ENCODE measurements around the gene MED28.

Gene MED28

DNA sequence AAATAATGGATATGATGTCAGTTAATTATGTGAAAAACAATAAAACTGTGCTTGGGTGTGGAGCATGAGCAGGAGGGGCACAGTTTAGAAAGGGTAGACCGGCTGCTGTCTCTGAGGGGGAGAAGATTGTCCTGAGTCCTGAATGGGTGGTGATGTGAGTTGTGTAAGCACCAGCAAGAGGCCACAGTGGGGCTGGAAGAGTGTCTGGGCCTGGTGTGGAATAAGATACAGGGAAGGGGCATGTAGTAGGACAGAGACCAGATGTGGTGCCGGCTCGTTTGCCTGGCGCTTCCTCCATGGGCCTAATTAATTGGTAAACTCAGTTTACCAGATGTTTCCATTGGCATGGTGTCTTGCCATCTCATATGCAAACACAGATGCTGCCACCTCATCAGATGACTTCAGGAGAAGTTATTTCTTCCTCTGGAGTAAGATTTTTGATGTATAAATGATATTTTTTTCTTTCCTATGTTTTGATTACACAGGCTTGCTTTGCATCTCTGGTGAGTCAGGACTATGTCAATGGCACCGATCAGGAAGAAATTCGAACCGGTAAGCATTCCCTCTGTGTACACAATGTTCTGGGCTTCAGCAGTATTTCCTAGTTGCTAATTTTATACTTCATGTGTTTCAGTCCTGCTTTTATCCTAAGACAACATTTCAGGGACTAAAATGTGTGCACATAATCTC, 5.1 kb downstream of the MED28 start:
- Histone ChIP-seq H3K4ac (ENCODE audit: low read depth, low read length) (no peak overlapping the region), H3K4me2 (ENCODE audit: low read length) (no peak overlapping the region), H3K27ac (ENCODE audit: low read depth, low read length) (no peak overlapping the region), H3K18ac (ENCODE audit: low read length) (no peak overlapping the region), H3K23ac (ENCODE audit: low read length) (no peak overlapping the region), H2AK5ac (ENCODE audit: low read length) (no peak overlapping the region), H3K79me2 (ENCODE audit: control insufficient read depth, insufficient read depth, low read length) (peaks cover 43% of the 10 kb centered on the region), H4K8ac (ENCODE audit: low read depth, low read length) (no peak overlapping the region), H2BK120ac (ENCODE audit: low read depth, low read length) (no peak overlapping the region), H3K27me3 (ENCODE audit: insufficient read depth, low read length, poor library complexity) (no peaks in the 10 kb centered on the region), H2BK5ac (ENCODE audit: low read length) (no peak overlapping the region), H2BK15ac (replicated peaks; ENCODE audit: low read depth) (no peak overlapping the region), H4K5ac (ENCODE audit: low read length) (no peak overlapping the region), H3K9ac (ENCODE audit: low read length) (no peak overlapping the region), H3K4me1 (ENCODE audit: control insufficient read depth, low read depth, low read length) (no peaks in the 10 kb centered on the region), H3K56ac (ENCODE audit: low read length) (no peak overlapping the region), H3K79me1 (ENCODE audit: low read length) (peaks cover 20% of the 10 kb centered on the region), H3K4me3 (ENCODE audit: low read length) (no peak overlapping the region), H3K36me3 (ENCODE audit: control insufficient read depth, insufficient read depth, low read length) (peaks cover 14% of the 10 kb centered on the region)
- DNase-seq: no peak
- WGBS (ENCODE audit: extremely low coverage, insufficient coverage, low lambda C conversion rate): no CpG with 5 or more reads among the region's 7 CpGs

DNA sequence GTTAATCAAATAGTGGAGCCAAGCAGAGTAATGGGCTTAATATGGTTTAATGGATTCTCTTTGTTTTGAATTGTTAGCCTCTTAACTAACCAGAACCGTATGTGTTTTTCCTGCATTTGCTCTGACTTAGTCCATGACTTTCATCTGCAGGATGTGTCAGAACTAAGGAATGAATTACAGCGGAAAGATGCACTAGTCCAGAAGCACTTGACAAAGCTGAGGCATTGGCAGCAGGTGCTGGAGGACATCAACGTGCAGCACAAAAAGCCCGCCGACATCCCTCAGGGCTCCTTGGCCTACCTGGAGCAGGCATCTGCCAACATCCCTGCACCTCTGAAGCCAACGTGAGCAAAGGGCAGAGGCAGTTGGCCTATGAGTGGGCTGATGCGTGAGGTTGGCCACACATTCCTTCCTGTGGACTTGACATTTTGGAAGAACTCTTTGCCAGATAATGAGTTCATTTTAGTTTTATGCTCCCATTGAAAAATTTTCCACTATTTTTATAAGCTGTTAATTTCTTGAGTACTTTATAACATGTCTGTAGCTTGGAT, 9.1 kb downstream of the MED28 start:
- Histone ChIP-seq H3K27me3 (ENCODE audit: insufficient read depth, low read length, poor library complexity) (no peaks in the 10 kb centered on the region), H3K27ac (ENCODE audit: low read depth, low read length) (no peak overlapping the region), H3K4me1 (ENCODE audit: control insufficient read depth, low read depth, low read length) (no peaks in the 10 kb centered on the region), H3K79me1 (ENCODE audit: low read length) (peaks cover 12% of the 10 kb centered on the region), H3K56ac (ENCODE audit: low read length) (no peak overlapping the region), H2BK5ac (ENCODE audit: low read length) (no peak overlapping the region), H4K8ac (ENCODE audit: low read depth, low read length) (no peak overlapping the region), H3K23ac (ENCODE audit: low read length) (no peak overlapping the region), H3K9ac (ENCODE audit: low read length) (no peak overlapping the region), H2BK120ac (ENCODE audit: low read depth, low read length) (no peak overlapping the region), H3K79me2 (ENCODE audit: control insufficient read depth, insufficient read depth, low read length) (peaks cover 10% of the 10 kb centered on the region), H2BK15ac (replicated peaks; ENCODE audit: low read depth) (no peak overlapping the region), H3K18ac (ENCODE audit: low read length) (no peak overlapping the region), H3K36me3 (ENCODE audit: control insufficient read depth, insufficient read depth, low read length) (peaks cover 23% of the 10 kb centered on the region), H3K4me3 (ENCODE audit: low read length) (no peak overlapping the region), H4K5ac (ENCODE audit: low read length) (no peak overlapping the region), H2AK5ac (ENCODE audit: low read length) (no peak overlapping the region), H3K4me2 (ENCODE audit: low read length) (no peak overlapping the region), H3K4ac (ENCODE audit: low read depth, low read length) (no peak overlapping the region)
- no peak for DNase-seq
- no CpG with 5 or more reads among the region's 7 CpGs for WGBS (ENCODE audit: extremely low coverage, insufficient coverage, low lambda C conversion rate)

DNA sequence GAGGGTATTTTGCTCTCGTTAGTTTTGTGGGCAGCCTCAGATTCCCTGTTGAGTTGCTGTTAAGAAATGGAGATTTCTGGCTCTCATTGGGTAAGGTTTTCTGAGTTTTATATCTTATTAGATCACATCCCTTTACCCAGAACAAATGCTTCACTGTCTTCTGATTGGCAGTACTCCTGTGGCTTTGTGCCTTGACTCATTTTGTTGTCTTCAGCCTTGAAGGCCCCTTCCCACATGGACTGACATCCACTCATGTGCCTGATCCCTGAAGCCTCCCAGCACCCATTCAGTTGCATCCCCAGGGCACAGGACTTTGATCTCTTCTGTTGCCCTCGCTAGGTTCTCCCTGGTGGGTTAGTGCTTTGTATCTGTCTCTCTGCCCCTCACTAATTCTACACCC, 10.4 kb downstream of the MED28 start:
- no peak overlapping the region for H4K8ac ChIP-seq (ENCODE audit: low read depth, low read length)
- no peak overlapping the region for H2BK5ac ChIP-seq (ENCODE audit: low read length)
- no peak overlapping the region for H3K4me3 ChIP-seq (ENCODE audit: low read length)
- peaks cover 4% of the 10 kb centered on the region for H3K79me1 ChIP-seq (ENCODE audit: low read length)
- no peak overlapping the region for H3K9ac ChIP-seq (ENCODE audit: low read length)
- no peaks in the 10 kb centered on the region for H3K4me1 ChIP-seq (ENCODE audit: control insufficient read depth, low read depth, low read length)
- H3K4me2 ChIP-seq (ENCODE audit: low read length): no peak overlapping the region
- no peak overlapping the region for H3K23ac ChIP-seq (ENCODE audit: low read length)
- no peak overlapping the region for H3K56ac ChIP-seq (ENCODE audit: low read length)
- no peak overlapping the region for H3K27ac ChIP-seq (ENCODE audit: low read depth, low read length)
- H2BK15ac ChIP-seq (replicated peaks; ENCODE audit: low read depth): no peak overlapping the region
- H2BK120ac ChIP-seq (ENCODE audit: low read depth, low read length): no peak overlapping the region
- no peak overlapping the region for H4K5ac ChIP-seq (ENCODE audit: low read length)
- no peak overlapping the region for H3K4ac ChIP-seq (ENCODE audit: low read depth, low read length)
- DNase-seq: no peak
- no peaks in the 10 kb centered on the region for H3K27me3 ChIP-seq (ENCODE audit: insufficient read depth, low read length, poor library complexity)
- H3K36me3 ChIP-seq (ENCODE audit: control insufficient read depth, insufficient read depth, low read length): peaks cover 23% of the 10 kb centered on the region
- WGBS (ENCODE audit: extremely low coverage, insufficient coverage, low lambda C conversion rate): no CpG with 5 or more reads among the region's 2 CpGs
- no peaks in the 10 kb centered on the region for H3K79me2 ChIP-seq (ENCODE audit: control insufficient read depth, insufficient read depth, low read length)
- H2AK5ac ChIP-seq (ENCODE audit: low read length): no peak overlapping the region
- H3K18ac ChIP-seq (ENCODE audit: low read length): no peak overlapping the region

DNA sequence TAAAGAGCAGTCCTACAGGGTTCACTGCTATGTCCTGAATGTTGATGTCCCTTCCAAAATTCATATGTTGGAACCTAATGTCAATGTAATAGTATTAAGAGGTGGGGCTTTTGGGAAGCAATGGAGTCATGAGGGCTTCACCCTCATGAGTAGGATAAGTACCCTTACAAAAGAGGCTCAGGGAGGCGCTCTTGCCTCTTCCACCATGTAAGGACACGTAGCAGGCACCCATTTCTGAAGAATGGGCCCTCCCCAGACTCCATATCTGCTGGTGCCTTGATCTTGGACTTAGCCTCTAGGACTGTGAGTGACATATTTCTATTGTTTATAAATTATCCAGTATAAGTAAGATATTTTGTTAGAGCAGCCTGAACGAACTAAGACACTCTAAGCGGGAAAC, 15.8 kb downstream of the MED28 start:
- peak; percentile 7 for DNase-seq
- Histone ChIP-seq H3K56ac (ENCODE audit: low read length) (no peak overlapping the region), H2BK15ac (replicated peaks; ENCODE audit: low read depth) (no peak overlapping the region), H3K79me1 (ENCODE audit: low read length) (peaks cover 4% of the 10 kb centered on the region), H3K4me3 (ENCODE audit: low read length) (no peak overlapping the region), H3K18ac (ENCODE audit: low read length) (no peak overlapping the region), H2BK5ac (ENCODE audit: low read length) (no peak overlapping the region), H3K4ac (ENCODE audit: low read depth, low read length) (no peak overlapping the region), H2BK120ac (ENCODE audit: low read depth, low read length) (no peak overlapping the region), H3K36me3 (ENCODE audit: control insufficient read depth, insufficient read depth, low read length) (peaks cover 14% of the 10 kb centered on the region), H3K9ac (ENCODE audit: low read length) (no peak overlapping the region), H2AK5ac (ENCODE audit: low read length) (no peak overlapping the region), H3K27me3 (ENCODE audit: insufficient read depth, low read length, poor library complexity) (no peaks in the 10 kb centered on the region), H3K79me2 (ENCODE audit: control insufficient read depth, insufficient read depth, low read length) (no peaks in the 10 kb centered on the region), H3K27ac (ENCODE audit: low read depth, low read length) (no peak overlapping the region), H3K4me2 (ENCODE audit: low read length) (no peak overlapping the region), H4K5ac (ENCODE audit: low read length) (no peak overlapping the region), H3K23ac (ENCODE audit: low read length) (no peak overlapping the region), H4K8ac (ENCODE audit: low read depth, low read length) (no peak overlapping the region), H3K4me1 (ENCODE audit: control insufficient read depth, low read depth, low read length) (no peaks in the 10 kb centered on the region)
- WGBS (ENCODE audit: extremely low coverage, insufficient coverage, low lambda C conversion rate): no CpG with 5 or more reads among the region's 4 CpGs

DNA sequence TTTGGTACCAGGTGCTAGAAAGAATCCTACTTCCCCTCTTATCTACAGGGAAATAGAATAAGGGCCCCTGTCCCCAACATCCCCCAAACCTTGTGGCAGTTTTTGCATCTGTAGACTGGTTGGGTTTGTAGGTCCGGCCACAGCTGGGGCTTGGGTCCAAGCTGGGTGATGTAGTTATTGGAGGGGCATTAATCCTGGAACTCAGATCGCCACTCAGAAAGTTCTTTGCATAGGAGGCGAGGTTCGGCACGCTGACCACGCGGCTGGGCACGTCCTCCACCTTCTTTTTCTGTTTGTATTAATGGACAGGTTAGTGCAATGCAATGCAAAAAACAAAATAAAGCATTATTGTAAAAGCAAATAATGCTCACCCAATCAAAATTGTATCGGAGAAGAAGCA, 19.2 kb downstream of the MED28 start:
- Histone ChIP-seq H2BK15ac (replicated peaks; ENCODE audit: low read depth) (no peak overlapping the region), H4K5ac (ENCODE audit: low read length) (no peak overlapping the region), H3K79me2 (ENCODE audit: control insufficient read depth, insufficient read depth, low read length) (no peaks in the 10 kb centered on the region), H3K9ac (ENCODE audit: low read length) (no peak overlapping the region), H2BK120ac (ENCODE audit: low read depth, low read length) (no peak overlapping the region), H4K8ac (ENCODE audit: low read depth, low read length) (no peak overlapping the region), H3K4me2 (ENCODE audit: low read length) (no peak overlapping the region), H3K36me3 (ENCODE audit: control insufficient read depth, insufficient read depth, low read length) (peaks cover 8% of the 10 kb centered on the region), H3K18ac (ENCODE audit: low read length) (no peak overlapping the region), H2AK5ac (ENCODE audit: low read length) (no peak overlapping the region), H3K79me1 (ENCODE audit: low read length) (no peaks in the 10 kb centered on the region), H3K27me3 (ENCODE audit: insufficient read depth, low read length, poor library complexity) (no peaks in the 10 kb centered on the region), H3K27ac (ENCODE audit: low read depth, low read length) (no peak overlapping the region), H3K4me3 (ENCODE audit: low read length) (no peak overlapping the region), H3K4me1 (ENCODE audit: control insufficient read depth, low read depth, low read length) (no peaks in the 10 kb centered on the region), H3K56ac (ENCODE audit: low read length) (no peak overlapping the region), H2BK5ac (ENCODE audit: low read length) (no peak overlapping the region), H3K4ac (ENCODE audit: low read depth, low read length) (no peak overlapping the region), H3K23ac (ENCODE audit: low read length) (no peak overlapping the region)
- WGBS (ENCODE audit: extremely low coverage, insufficient coverage, low lambda C conversion rate): no CpG with 5 or more reads among the region's 9 CpGs
- DNase-seq: no peak

DNA sequence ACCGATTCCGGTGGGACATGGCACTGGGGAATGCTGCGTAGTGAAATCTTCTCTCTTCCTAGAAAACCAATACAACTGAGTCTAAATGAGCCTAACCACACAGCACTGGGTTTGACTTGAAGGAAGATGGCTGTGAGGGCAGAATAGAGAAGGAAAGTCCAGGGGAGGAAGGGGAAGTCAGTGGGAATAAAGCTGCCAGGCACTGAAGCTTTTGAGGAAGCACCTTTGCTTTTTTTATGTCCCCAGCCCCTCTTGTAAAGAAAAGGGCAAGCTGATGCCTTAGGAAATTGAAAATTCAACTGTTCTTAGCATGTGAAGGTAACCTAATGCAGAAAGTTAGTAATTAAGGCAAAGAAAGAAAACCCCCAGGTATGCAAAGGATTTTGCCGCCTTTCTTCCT, 20.6 kb downstream of the MED28 start:
- Histone ChIP-seq H3K23ac (ENCODE audit: low read length) (no peak overlapping the region), H4K8ac (ENCODE audit: low read depth, low read length) (no peak overlapping the region), H3K27me3 (ENCODE audit: insufficient read depth, low read length, poor library complexity) (no peaks in the 10 kb centered on the region), H3K4ac (ENCODE audit: low read depth, low read length) (no peak overlapping the region), H2BK120ac (ENCODE audit: low read depth, low read length) (no peak overlapping the region), H3K56ac (ENCODE audit: low read length) (no peak overlapping the region), H2AK5ac (ENCODE audit: low read length) (no peak overlapping the region), H3K36me3 (ENCODE audit: control insufficient read depth, insufficient read depth, low read length) (peaks cover 5% of the 10 kb centered on the region), H3K9ac (ENCODE audit: low read length) (no peak overlapping the region), H3K4me3 (ENCODE audit: low read length) (no peak overlapping the region), H3K27ac (ENCODE audit: low read depth, low read length) (no peak overlapping the region), H2BK5ac (ENCODE audit: low read length) (no peak overlapping the region), H3K4me2 (ENCODE audit: low read length) (no peak overlapping the region), H3K18ac (ENCODE audit: low read length) (no peak overlapping the region), H3K79me1 (ENCODE audit: low read length) (no peaks in the 10 kb centered on the region), H4K5ac (ENCODE audit: low read length) (no peak overlapping the region), H3K4me1 (ENCODE audit: control insufficient read depth, low read depth, low read length) (no peaks in the 10 kb centered on the region), H2BK15ac (replicated peaks; ENCODE audit: low read depth) (no peak overlapping the region), H3K79me2 (ENCODE audit: control insufficient read depth, insufficient read depth, low read length) (no peaks in the 10 kb centered on the region)
- DNase-seq: no peak
- no CpG with 5 or more reads among the region's 4 CpGs for WGBS (ENCODE audit: extremely low coverage, insufficient coverage, low lambda C conversion rate)

Measured in mesendoderm (in vitro differentiated cells).